Breast epithelium (tissue), 4 donors: Measurements from ENCODE around the gene ANKRD42. TPM values are rescaled to one million over a fixed set of nuclear protein-coding genes. Genes with fewer than 3 reads are reported as not detected.

Experiments used
- DNase-seq, 2 donors: peaks; one replicate each; pipeline ENCODE4 v3.0.0-alpha.2; 2019; ENCODE audit warnings: low spot score in 2 of 2
- H3K27ac ChIP-seq, 2 donors: fragments of 200-600 bp; sonication (generic) in 1 of 2; one replicate each; pipeline ENCODE4 v1.5.1; 2016 to 2019; ENCODE audit warnings: mild to moderate bottlenecking in 1 of 2
- H3K27me3 ChIP-seq, 2 donors: fragments of 200-600 bp; sonication (generic) in 1 of 2; one replicate each; pipeline versions ENCODE4 v1.5.1 to v1.6.0; 2017 to 2019; ENCODE audit warnings: control low read depth in 1 of 2, mild to moderate bottlenecking in 1 of 2
- H3K36me3 ChIP-seq: fragments of 200-600 bp; one replicate; pipeline ENCODE4 v1.5.1; 2019
- H3K4me1 ChIP-seq, 2 donors: fragments of 200-600 bp; sonication (generic); one replicate each; pipeline ENCODE4 v1.5.1; 2016 to 2019; ENCODE audit warnings: control low read depth in 1 of 2
- H3K4me3 ChIP-seq, 3 donors: fragments of 200-600 bp; sonication (generic); 1 replicate in 2 of 3; 2 replicates in 1 of 3; pipeline ENCODE4 v1.5.1; 2016 to 2019; ENCODE audit warnings: mild to moderate bottlenecking in 3 of 3, moderate library complexity in 2 of 3
- H3K9me3 ChIP-seq, 2 donors: fragments of 200-600 bp; sonication (generic) in 1 of 2; one replicate each; pipeline ENCODE4 v1.5.1; 2016 to 2019; ENCODE audit warnings: control low read depth in 1 of 2
- POLR2A ChIP-seq: fragments of 450-650 bp; IDR thresholded peaks from one replicate; pipeline ENCODE4 v1.6.1; 2016; ENCODE audit warnings: antibody characterized with exemption, mild to moderate bottlenecking, moderate library complexity
- POLR2AphosphoS5 ChIP-seq, 3 donors: sonication (generic); formaldehyde crosslinking; IDR thresholded peaks; one replicate each; pipeline ENCODE4 v1.6.1; 2017; ENCODE audit warnings: antibody characterized with exemption in 3 of 3
- intact Hi-C: fragments of 100-400 bp; cut with DNase I; formaldehyde crosslinking; loops from one replicate; pipeline ENCODE4 v1.15.1; 2023; ENCODE audit warnings: low total_unique reads
- total RNA-seq, 3 donors: library from RNA; depleted of rRNA; stranded (reverse); fragments of >200 nt; gene quantifications; one replicate each; pipeline ENCODE4 v1.1.0, GENCODE V29; 2016
- TF ChIP-seq, protein P1 (sequence below), 3 donors: fragments of 450-650 bp; IDR thresholded peaks; one replicate each; pipeline ENCODE4 v1.5.1; 2016 to 2017; ENCODE audit warnings: antibody characterized with exemption in 3 of 3, mild to moderate bottlenecking in 3 of 3, moderate library complexity in 3 of 3

Gene ANKRD42
- total RNA-seq, 3 donors from 2014 or later: 17.0 to 22.7 (median 17.4) TPM

DNA sequence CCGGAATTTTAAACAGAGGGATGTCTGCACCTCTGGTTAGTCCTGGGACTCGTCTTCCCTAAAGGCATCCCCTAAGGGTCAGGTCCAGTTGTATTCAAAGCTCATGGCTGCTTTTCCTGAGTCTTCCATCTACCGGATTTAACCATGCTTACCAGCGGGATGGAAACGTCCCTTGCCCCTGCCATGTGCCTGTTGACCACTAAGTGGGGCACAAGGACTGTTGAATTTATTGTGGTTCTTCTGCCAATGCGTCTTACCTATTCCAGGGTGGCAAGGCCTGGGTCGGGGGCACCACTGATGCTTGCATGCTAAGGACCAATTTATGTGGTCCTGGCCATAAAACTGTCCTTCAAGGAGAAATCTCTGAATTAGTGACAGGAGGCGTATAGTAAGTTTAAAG is 25.6 kb downstream of the ANKRD42 start:
- DNase-seq: no peak
- Histone ChIP-seq H3K36me3 (no peaks in the 10 kb centered on the region), H3K27me3 (no peaks in the 10 kb centered on the region), H3K27ac (no peak overlapping the region), H3K4me3 (no peak overlapping the region), H3K4me1 (no peaks in the 10 kb centered on the region), H3K9me3 (no peaks in the 10 kb centered on the region)
- TF ChIP-seq POLR2AphosphoS5 (IDR thresholded peaks at IDR 0.05) (no peak), POLR2A (no peak)
- TF ChIP-seq, protein P1, sequence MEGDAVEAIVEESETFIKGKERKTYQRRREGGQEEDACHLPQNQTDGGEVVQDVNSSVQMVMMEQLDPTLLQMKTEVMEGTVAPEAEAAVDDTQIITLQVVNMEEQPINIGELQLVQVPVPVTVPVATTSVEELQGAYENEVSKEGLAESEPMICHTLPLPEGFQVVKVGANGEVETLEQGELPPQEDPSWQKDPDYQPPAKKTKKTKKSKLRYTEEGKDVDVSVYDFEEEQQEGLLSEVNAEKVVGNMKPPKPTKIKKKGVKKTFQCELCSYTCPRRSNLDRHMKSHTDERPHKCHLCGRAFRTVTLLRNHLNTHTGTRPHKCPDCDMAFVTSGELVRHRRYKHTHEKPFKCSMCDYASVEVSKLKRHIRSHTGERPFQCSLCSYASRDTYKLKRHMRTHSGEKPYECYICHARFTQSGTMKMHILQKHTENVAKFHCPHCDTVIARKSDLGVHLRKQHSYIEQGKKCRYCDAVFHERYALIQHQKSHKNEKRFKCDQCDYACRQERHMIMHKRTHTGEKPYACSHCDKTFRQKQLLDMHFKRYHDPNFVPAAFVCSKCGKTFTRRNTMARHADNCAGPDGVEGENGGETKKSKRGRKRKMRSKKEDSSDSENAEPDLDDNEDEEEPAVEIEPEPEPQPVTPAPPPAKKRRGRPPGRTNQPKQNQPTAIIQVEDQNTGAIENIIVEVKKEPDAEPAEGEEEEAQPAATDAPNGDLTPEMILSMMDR (IDR thresholded peaks at IDR 0.05): no peak
- intact Hi-C loops: no loop called here

DNA sequence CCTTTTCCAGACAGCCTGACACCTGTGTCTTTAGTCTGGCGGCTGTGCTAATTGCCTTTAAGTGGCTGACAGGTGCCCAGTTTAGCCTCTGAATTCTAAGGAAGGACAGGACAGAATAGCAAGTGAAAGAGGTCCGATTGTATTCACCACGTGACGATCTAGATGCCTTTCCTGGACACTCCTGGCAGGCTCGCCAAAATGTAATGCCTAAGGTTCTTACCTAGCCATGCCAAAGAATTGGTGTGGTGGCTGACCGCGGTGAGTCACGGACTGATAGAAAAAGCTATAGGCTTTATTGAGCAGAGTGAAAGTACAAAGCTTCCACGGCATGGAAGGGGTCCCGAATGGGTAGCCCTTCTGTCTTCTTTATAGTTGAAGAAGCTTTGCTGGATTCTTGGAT is 26.7 kb downstream of the ANKRD42 start:
- Histone ChIP-seq H3K4me1 (no peaks in the 10 kb centered on the region), H3K27ac (peak overlapping the region in 1 of 2 donors; percentile 33), H3K27me3 (no peaks in the 10 kb centered on the region), H3K36me3 (no peaks in the 10 kb centered on the region), H3K4me3 (peak overlapping the region in 2 of 3 donors; percentile 23 to 32), H3K9me3 (no peaks in the 10 kb centered on the region)
- intact Hi-C loops: no loop called here
- no peak for TF ChIP-seq POLR2A
- peak in 1 of 3 donors; percentile 18 for TF ChIP-seq POLR2AphosphoS5 (IDR thresholded peaks at IDR 0.05)
- peak in 1 of 2 donors; percentile 74 for DNase-seq

DNA sequence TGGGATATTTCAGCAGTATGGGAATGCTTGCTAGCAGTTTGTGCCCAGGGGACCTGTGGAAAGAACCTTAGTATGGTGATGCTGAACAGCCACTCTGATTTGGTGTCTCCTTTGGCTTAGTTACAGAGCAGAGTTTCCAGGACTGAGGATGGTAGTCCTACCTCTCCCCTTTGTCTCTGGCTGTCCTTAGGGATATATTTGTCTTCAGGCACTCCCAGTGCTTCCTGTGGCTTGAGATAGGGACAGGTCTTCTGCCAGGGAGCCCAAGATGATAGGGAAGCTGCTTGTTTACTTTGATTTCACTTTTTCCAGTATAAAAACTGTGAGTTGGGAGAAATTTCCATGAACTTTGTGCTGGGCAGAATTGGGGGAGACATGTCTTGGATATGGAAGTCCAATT is 28.2 kb downstream of the ANKRD42 start:
- H3K36me3 ChIP-seq: no peaks in the 10 kb centered on the region
- H3K4me3 ChIP-seq: no peak overlapping the region
- DNase-seq: no peak
- no peak overlapping the region for H3K27ac ChIP-seq
- intact Hi-C loops: no loop called here
- H3K9me3 ChIP-seq: no peaks in the 10 kb centered on the region
- no peak for TF ChIP-seq POLR2A
- no peak for TF ChIP-seq POLR2AphosphoS5 (IDR thresholded peaks at IDR 0.05)
- TF ChIP-seq, protein P1 (IDR thresholded peaks at IDR 0.05): no peak
- no peaks in the 10 kb centered on the region for H3K27me3 ChIP-seq
- no peaks in the 10 kb centered on the region for H3K4me1 ChIP-seq

DNA sequence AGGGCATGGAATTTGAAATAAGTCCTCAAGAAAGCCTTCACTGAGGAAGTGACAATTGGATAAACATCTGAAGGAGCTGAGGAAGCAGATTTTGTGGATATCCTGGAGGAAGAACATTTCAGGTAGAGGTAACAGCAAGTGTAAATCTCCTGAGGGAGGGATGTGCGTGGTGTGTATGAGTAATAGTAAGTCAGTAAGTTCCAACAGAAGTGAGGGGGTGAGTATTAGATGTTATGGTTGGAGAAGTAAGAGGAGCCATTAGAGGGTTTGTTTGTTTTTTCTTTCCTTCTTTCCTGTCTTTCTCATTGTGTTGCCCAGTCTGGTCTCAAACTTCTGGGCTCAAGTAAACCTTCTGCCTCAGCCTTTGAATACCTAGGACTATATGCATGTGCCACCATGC is 29.0 kb downstream of the ANKRD42 start:
- no peak for DNase-seq
- intact Hi-C loops: no loop called here
- no peak for TF ChIP-seq POLR2AphosphoS5 (IDR thresholded peaks at IDR 0.05)
- TF ChIP-seq, protein P1 (IDR thresholded peaks at IDR 0.05): no peak
- no peak for TF ChIP-seq POLR2A
- H3K27ac ChIP-seq: no peak overlapping the region
- no peak overlapping the region for H3K4me3 ChIP-seq
- H3K4me1 ChIP-seq: no peaks in the 10 kb centered on the region
- no peaks in the 10 kb centered on the region for H3K9me3 ChIP-seq
- H3K27me3 ChIP-seq: no peaks in the 10 kb centered on the region
- H3K36me3 ChIP-seq: no peaks in the 10 kb centered on the region

DNA sequence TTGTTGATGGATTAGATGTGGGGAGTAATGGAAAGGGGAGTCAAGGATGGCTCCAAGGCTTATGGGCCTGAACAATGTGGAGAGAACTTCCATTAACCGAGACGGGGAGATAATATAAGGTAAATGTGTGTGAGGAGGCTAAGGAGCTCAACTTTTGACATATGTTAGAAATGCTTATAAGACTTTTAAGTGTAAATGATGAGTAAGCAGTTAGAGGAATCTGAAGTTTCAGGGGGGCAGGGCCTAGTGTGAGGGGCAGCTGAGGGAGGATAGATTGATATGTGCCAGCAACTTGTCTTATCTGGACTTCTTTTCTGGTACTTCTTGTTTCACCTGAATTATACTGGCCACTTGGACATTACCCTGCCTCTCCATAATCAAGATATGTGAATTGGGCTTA is 29.9 kb downstream of the ANKRD42 start:
- no peak overlapping the region for H3K27ac ChIP-seq
- H3K4me3 ChIP-seq: no peak overlapping the region
- no peak for DNase-seq
- no peaks in the 10 kb centered on the region for H3K36me3 ChIP-seq
- no peaks in the 10 kb centered on the region for H3K27me3 ChIP-seq
- no peaks in the 10 kb centered on the region for H3K4me1 ChIP-seq
- intact Hi-C loops: no loop called here
- H3K9me3 ChIP-seq: no peaks in the 10 kb centered on the region
- TF ChIP-seq, protein P1 (IDR thresholded peaks at IDR 0.05): no peak
- TF ChIP-seq POLR2AphosphoS5 (IDR thresholded peaks at IDR 0.05): no peak
- no peak for TF ChIP-seq POLR2A

DNA sequence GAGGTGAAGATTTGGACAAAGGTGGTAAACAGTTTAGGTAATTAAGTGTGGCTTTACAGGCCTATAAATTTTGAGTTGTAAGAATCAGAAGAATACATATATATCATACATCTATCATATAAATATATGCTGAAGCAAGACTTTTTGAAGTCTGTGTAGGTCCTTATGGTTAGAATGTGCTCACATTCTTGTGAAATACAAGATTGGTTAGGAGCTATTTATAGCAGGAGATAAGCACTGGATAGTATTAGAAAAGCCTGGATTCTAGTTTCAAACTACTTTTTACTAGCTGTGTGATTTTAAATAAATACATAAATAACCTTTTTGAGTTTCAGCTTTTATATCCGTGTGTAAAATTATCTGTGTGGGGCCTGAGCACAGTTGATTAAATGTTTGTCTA is 42.3 kb downstream of the ANKRD42 start:
- no peaks in the 10 kb centered on the region for H3K27me3 ChIP-seq
- no peak for DNase-seq
- intact Hi-C loops: no loop called here
- no peaks in the 10 kb centered on the region for H3K4me1 ChIP-seq
- H3K36me3 ChIP-seq: no peaks in the 10 kb centered on the region
- TF ChIP-seq, protein P1 (IDR thresholded peaks at IDR 0.05): no peak
- TF ChIP-seq POLR2A (no peak), POLR2AphosphoS5 (IDR thresholded peaks at IDR 0.05) (no peak)
- no peak overlapping the region for H3K4me3 ChIP-seq
- no peaks in the 10 kb centered on the region for H3K9me3 ChIP-seq
- no peak overlapping the region for H3K27ac ChIP-seq
